Measurements from ENCODE around the gene RXFP1. TPM values are rescaled to one million over a fixed set of nuclear protein-coding genes. Genes with fewer than 3 reads are reported as not detected.

Gene RXFP1
- total and polyA plus RNA-seq, 12 donors = 0.78 to 15.3 (median 6.7) TPM

GRCh38 chr4:158530381-158530780 is 8.7 kb downstream of the RXFP1 start:
- Histone ChIP-seq H3K4me1 (replicated peaks in 1 of 2) (no peaks in the 10 kb centered on the region), H3K27me3 (no peaks in the 10 kb centered on the region), H3K9me3 (replicated peaks in 1 of 3) (no peaks in the 10 kb centered on the region), H3K4me3 (no peak overlapping the region), H3K27ac (no peak overlapping the region), H3K36me3 (replicated peaks in 1 of 2) (no peaks in the 10 kb centered on the region)
- WGBS, 4 donors = 38 to 58% (median 53%) methylated on average over 2 of the region's 2 CpGs
- DNase-seq = no peak
- intact Hi-C loops (cut with DNase I) = no loop called here
- TF ChIP-seq POLR2A (IDR thresholded peaks at IDR 0.05) (no peak), CTCF (IDR thresholded peaks at IDR 0.05) (no peak)

- 68 to 72% (median 71%) methylated on average over 4 to 6 of the region's 6 CpGs for WGBS, 4 donors
- no peak for TF ChIP-seq POLR2A (IDR thresholded peaks at IDR 0.05)
- no peak for TF ChIP-seq CTCF (IDR thresholded peaks at IDR 0.05)
- intact Hi-C loops (cut with DNase I) = no loop called here
These were observed 9.2 kb downstream of the RXFP1 start for GRCh38 chr4:158530898-158531297.

GRCh38 chr4:158532556-158533231 is 11.0 kb downstream of the RXFP1 start:
- no peak overlapping the region for H3K4me3 ChIP-seq
- no peaks in the 10 kb centered on the region for H3K4me1 ChIP-seq (replicated peaks in 1 of 2)
- no peaks in the 10 kb centered on the region for H3K27me3 ChIP-seq
- intact Hi-C loops (cut with DNase I) = no loop called here
- H3K9me3 ChIP-seq (replicated peaks in 1 of 3) = no peaks in the 10 kb centered on the region
- 57 to 62% (median 58%) methylated on average over 6 of the region's 6 CpGs for WGBS, 4 donors
- no peak for TF ChIP-seq POLR2A (IDR thresholded peaks at IDR 0.05)
- TF ChIP-seq CTCF (IDR thresholded peaks at IDR 0.05) = no peak
- DNase-seq = no peak
- H3K27ac ChIP-seq = no peak overlapping the region
- H3K36me3 ChIP-seq (replicated peaks in 1 of 2) = no peaks in the 10 kb centered on the region

More at GRCh38 chr4:158530898-158531297, 9.2 kb downstream of the RXFP1 start:
- Histone ChIP-seq H3K36me3 (replicated peaks in 1 of 2) (no peaks in the 10 kb centered on the region), H3K27me3 (no peaks in the 10 kb centered on the region), H3K4me3 (no peak overlapping the region), H3K9me3 (replicated peaks in 1 of 3) (no peaks in the 10 kb centered on the region), H3K4me1 (replicated peaks in 1 of 2) (no peaks in the 10 kb centered on the region), H3K27ac (no peak overlapping the region)
- DNase-seq = no peak

GRCh38 chr4:158534727-158535126 is 13.0 kb downstream of the RXFP1 start:
- TF ChIP-seq POLR2A (IDR thresholded peaks at IDR 0.05) (no peak), CTCF (IDR thresholded peaks at IDR 0.05) (no peak)
- no peaks in the 10 kb centered on the region for H3K27me3 ChIP-seq
- DNase-seq = no peak
- no peak overlapping the region for H3K4me3 ChIP-seq
- H3K27ac ChIP-seq = no peak overlapping the region
- H3K36me3 ChIP-seq (replicated peaks in 1 of 2) = no peaks in the 10 kb centered on the region
- intact Hi-C loops (cut with DNase I) = no loop called here
- no peaks in the 10 kb centered on the region for H3K4me1 ChIP-seq (replicated peaks in 1 of 2)
- WGBS, 4 donors = 73 to 86% (median 79%) methylated on average over 3 of the region's 3 CpGs
- no peaks in the 10 kb centered on the region for H3K9me3 ChIP-seq (replicated peaks in 1 of 3)

Data from adrenal gland (tissue), 12 donors.